PC-3 (cell line): ENCODE data around the gene CALN1.

Experiments
- CTCF ChIP-seq: fragments of 300-600 bp; sonication (generic); conservative IDR thresholded peaks from 2 replicates; pipeline ENCODE4 v1.5.1; 2017; ENCODE audit warnings: antibody characterized with exemption, low read depth, mild to moderate bottlenecking, low read length
- EZH2 ChIP-seq: fragments of 300-600 bp; sonication (generic); IDR thresholded peaks from one replicate; pipeline ENCODE4 v1.6.1; 2017; ENCODE audit warnings: antibody characterized with exemption, mild to moderate bottlenecking, low read length; ENCODE audit not compliant: unreplicated experiment

- TF ChIP-seq EZH2, result no peak
- TF ChIP-seq CTCF, result no peak
These were observed 91.1 kb downstream of the CALN1 start for GRCh38 chr7:72321081-72321480.
